RWPE2 (cell line): ENCODE data around the gene LYRM2.

Source experiments
- ATAC-seq: fragments of 200-7000 bp; cut with Tn5 transposase; 3 replicates; pipeline ENCODE4 v1.9.1; 2021; ENCODE audit warnings: low read depth
- DNase-seq: peaks from one replicate; pipeline ENCODE4 v3.0.0-alpha.2; 2020; ENCODE audit warnings: low spot score
- H3K27ac ChIP-seq: fragments of 450-650 bp; 2 replicates; pipeline ENCODE4 v1.5.1; 2017; ENCODE audit warnings: mild to moderate bottlenecking; ENCODE audit not compliant: poor library complexity, severe bottlenecking
- H3K27me3 ChIP-seq: fragments of 250-450 bp; sonication (Bioruptor Pico); 2 replicates; pipeline ENCODE4 v1.5.1; 2021; ENCODE audit warnings: mild to moderate bottlenecking, moderate library complexity; ENCODE audit not compliant: insufficient read depth, poor library complexity, severe bottlenecking
- H3K36me3 ChIP-seq: fragments of 250-450 bp; sonication (Bioruptor Pico); 2 replicates; pipeline ENCODE4 v1.5.1; 2020; ENCODE audit warnings: low read depth, mild to moderate bottlenecking, moderate library complexity
- H3K4me1 ChIP-seq: fragments of 250-450 bp; sonication (Bioruptor Pico); 2 replicates; pipeline ENCODE4 v1.5.1; 2021; ENCODE audit warnings: mild to moderate bottlenecking, moderate library complexity; ENCODE audit not compliant: insufficient read depth, poor library complexity, severe bottlenecking
- H3K4me3 ChIP-seq: fragments of 250-450 bp; sonication (Bioruptor Pico); 2 replicates; pipeline ENCODE4 v1.5.1; 2021; ENCODE audit warnings: mild to moderate bottlenecking, moderate library complexity; ENCODE audit not compliant: severe bottlenecking
- H3K9me3 ChIP-seq: fragments of 250-450 bp; sonication (Bioruptor Pico); 2 replicates; pipeline ENCODE4 v1.5.1; 2021; ENCODE audit warnings: mild to moderate bottlenecking, moderate library complexity; ENCODE audit not compliant: severe bottlenecking
- TF ChIP-seq, protein P1 (sequence below): fragments of 450-650 bp; IDR thresholded peaks from one replicate; pipeline ENCODE4 v1.5.1; 2017; ENCODE audit warnings: mild to moderate bottlenecking, moderate library complexity; ENCODE audit not compliant: poor library complexity, severe bottlenecking

Gene LYRM2

DNA sequence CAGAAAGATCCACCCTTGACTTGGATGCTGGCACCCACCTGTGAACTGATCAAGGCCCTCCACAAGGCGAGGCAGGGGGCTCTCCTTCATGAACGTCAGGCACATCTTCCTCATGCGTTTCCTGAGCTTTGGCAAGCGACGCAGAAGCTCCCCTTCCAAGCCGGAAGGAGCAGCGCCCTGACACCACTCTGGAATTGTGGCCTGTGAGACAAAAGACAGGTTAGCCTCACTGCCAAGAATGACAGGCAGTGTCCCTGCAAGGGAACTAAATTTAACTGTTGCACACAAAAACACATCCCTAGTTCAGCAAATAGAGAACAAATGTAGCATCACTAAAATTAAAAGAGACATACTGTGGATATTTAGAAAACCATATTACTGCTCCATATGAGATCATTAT, 42.0 kb upstream of the LYRM2 start:
- DNase-seq = no peak
- Histone ChIP-seq H3K36me3 (peaks cover 94% of the 10 kb centered on the region), H3K27me3 (no peaks in the 10 kb centered on the region), H3K4me3 (no peak overlapping the region), H3K4me1 (no peaks in the 10 kb centered on the region), H3K27ac (no peak overlapping the region), H3K9me3 (no peaks in the 10 kb centered on the region)
- TF ChIP-seq, protein P1, sequence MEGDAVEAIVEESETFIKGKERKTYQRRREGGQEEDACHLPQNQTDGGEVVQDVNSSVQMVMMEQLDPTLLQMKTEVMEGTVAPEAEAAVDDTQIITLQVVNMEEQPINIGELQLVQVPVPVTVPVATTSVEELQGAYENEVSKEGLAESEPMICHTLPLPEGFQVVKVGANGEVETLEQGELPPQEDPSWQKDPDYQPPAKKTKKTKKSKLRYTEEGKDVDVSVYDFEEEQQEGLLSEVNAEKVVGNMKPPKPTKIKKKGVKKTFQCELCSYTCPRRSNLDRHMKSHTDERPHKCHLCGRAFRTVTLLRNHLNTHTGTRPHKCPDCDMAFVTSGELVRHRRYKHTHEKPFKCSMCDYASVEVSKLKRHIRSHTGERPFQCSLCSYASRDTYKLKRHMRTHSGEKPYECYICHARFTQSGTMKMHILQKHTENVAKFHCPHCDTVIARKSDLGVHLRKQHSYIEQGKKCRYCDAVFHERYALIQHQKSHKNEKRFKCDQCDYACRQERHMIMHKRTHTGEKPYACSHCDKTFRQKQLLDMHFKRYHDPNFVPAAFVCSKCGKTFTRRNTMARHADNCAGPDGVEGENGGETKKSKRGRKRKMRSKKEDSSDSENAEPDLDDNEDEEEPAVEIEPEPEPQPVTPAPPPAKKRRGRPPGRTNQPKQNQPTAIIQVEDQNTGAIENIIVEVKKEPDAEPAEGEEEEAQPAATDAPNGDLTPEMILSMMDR = no peak
- ATAC-seq = no peak

DNA sequence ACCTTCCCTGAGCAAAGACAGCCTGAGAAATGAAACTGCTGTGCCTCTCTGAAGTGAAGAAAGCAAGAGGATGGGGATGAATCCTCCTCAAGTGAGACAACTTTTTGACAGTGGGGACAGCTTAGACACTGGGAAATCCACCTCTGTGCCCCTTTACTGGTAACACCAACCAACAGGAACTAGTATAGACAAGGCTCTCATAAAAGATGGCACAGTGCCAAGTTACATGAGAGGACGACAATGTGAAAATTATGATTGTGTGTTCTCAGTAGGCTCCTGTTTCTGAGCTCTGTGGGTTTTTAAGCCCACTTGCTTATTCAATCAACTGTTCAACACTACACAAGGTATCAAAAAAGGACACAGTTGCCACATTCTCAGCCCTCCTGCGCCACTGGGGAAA, 41.6 kb upstream of the LYRM2 start:
- TF ChIP-seq, protein P1 = no peak
- no peak for DNase-seq
- no peak for ATAC-seq
- peaks cover 94% of the 10 kb centered on the region for H3K36me3 ChIP-seq
- H3K27ac ChIP-seq = no peak overlapping the region
- no peaks in the 10 kb centered on the region for H3K27me3 ChIP-seq
- no peak overlapping the region for H3K4me3 ChIP-seq
- H3K4me1 ChIP-seq = no peaks in the 10 kb centered on the region
- no peaks in the 10 kb centered on the region for H3K9me3 ChIP-seq

GRCh38 chr6:89679215-89680120, 40.9 kb upstream of the LYRM2 start:
- H3K27me3 ChIP-seq = no peaks in the 10 kb centered on the region
- H3K4me1 ChIP-seq = no peaks in the 10 kb centered on the region
- no peak for ATAC-seq
- DNase-seq = no peak
- H3K27ac ChIP-seq = no peak overlapping the region
- TF ChIP-seq, protein P1 = no peak
- H3K9me3 ChIP-seq = no peaks in the 10 kb centered on the region
- peaks cover 93% of the 10 kb centered on the region for H3K36me3 ChIP-seq
- no peak overlapping the region for H3K4me3 ChIP-seq

GRCh38 chr6:89678531-89678930, 40.0 kb upstream of the LYRM2 start:
- Histone ChIP-seq H3K36me3 (peaks cover 85% of the 10 kb centered on the region), H3K4me1 (no peaks in the 10 kb centered on the region), H3K4me3 (no peak overlapping the region), H3K9me3 (no peaks in the 10 kb centered on the region), H3K27ac (no peak overlapping the region), H3K27me3 (no peaks in the 10 kb centered on the region)
- TF ChIP-seq, protein P1 = no peak
- ATAC-seq = no peak
- DNase-seq = no peak
